Motor neuron (in vitro differentiated cells): ENCODE data around the gene ZNF76. TPM values are rescaled to one million over a fixed set of nuclear protein-coding genes. Genes with fewer than 3 reads are reported as not detected.

Experiments used
- ATAC-seq, 8 experiments: fragments of 200-7000 bp; cut with Tn5 transposase; replicated peaks in 6 of 8; 2 replicates each; pipeline ENCODE4 v1.8.0; 2021; ENCODE audit warnings: mild to moderate bottlenecking in 8 of 8, moderate library complexity in 8 of 8
- H3K27ac ChIP-seq, 2 donors: fragments of 250-450 bp; sonication (Bioruptor Pico); 2 replicates each; pipeline ENCODE4 v1.9.0; 2021; ENCODE audit warnings: antibody characterized with exemption in 2 of 2, mild to moderate bottlenecking in 2 of 2, moderate library complexity in 1 of 2
- H3K4me1 ChIP-seq, 2 donors: fragments of 250-450 bp; sonication (Bioruptor Pico); replicated peaks in 1 of 2; 2 replicates each; pipeline ENCODE4 v1.6.1; 2021; ENCODE audit warnings: antibody characterized with exemption in 2 of 2, mild to moderate bottlenecking in 2 of 2, moderate library complexity in 1 of 2
- H3K4me3 ChIP-seq, 5 donors: fragments of 250-450 bp; sonication (Bioruptor Pico); 2 replicates each; pipeline ENCODE4 v1.9.0; 2021; ENCODE audit warnings: antibody characterized with exemption in 5 of 5, mild to moderate bottlenecking in 5 of 5, moderate library complexity in 4 of 5
- WGBS, 10 experiments: fragments of 450-650 bp; shearing (Covaris generic); methylation state at CpG; one replicate each; pipeline ENCODE4 v1.0.0; 2022; 5-methylcytosine and 5-hydroxymethylcytosine counted together
- in situ Hi-C, 9 experiments: fragments of 400-800 bp; cut with MboI; loops; one replicate each; pipeline ENCODE4 v1.15.0; 2021; ENCODE audit warnings: low sequenced_read_pairs in 9 of 9, low pct_unique_long_range_greater_than_20kb in 2 of 9; ENCODE audit not compliant: unreplicated experiment in 9 of 9
- total RNA-seq, 8 experiments: library from RNA; unstranded; fragments of 300-600 nt; gene quantifications; 2 replicates each; pipeline versions ENCODE4 v1.2.3 to v1.2.4, GENCODE V29; 2022

Gene ZNF76
- total RNA-seq, 8 experiments from 2014 or later: 12.6 to 40.3 (median 23.2) TPM

GRCh38 chr6:35259948-35260590, 534 bp downstream of the ZNF76 start:
- peaks cover 15 to 17% of the 10 kb centered on the region in 2 donors for H3K4me1 ChIP-seq
- 0 to 18% (median 2%) methylated on average over 1 to 6 of the region's 23 CpGs; no CpG with 5 or more reads in 4 of the 10 experiments for whole genome bisulfite sequencing, 10 experiments
- H3K27ac ChIP-seq: peak overlapping the region; percentile 94 to 96
- peak overlapping the region; percentile 63 to 98 (median 88) for H3K4me3 ChIP-seq
- ATAC-seq: peak in 5 of 8 experiments; percentile 19 to 64 (median 39)
- in situ Hi-C loops: no loop called here

DNA sequence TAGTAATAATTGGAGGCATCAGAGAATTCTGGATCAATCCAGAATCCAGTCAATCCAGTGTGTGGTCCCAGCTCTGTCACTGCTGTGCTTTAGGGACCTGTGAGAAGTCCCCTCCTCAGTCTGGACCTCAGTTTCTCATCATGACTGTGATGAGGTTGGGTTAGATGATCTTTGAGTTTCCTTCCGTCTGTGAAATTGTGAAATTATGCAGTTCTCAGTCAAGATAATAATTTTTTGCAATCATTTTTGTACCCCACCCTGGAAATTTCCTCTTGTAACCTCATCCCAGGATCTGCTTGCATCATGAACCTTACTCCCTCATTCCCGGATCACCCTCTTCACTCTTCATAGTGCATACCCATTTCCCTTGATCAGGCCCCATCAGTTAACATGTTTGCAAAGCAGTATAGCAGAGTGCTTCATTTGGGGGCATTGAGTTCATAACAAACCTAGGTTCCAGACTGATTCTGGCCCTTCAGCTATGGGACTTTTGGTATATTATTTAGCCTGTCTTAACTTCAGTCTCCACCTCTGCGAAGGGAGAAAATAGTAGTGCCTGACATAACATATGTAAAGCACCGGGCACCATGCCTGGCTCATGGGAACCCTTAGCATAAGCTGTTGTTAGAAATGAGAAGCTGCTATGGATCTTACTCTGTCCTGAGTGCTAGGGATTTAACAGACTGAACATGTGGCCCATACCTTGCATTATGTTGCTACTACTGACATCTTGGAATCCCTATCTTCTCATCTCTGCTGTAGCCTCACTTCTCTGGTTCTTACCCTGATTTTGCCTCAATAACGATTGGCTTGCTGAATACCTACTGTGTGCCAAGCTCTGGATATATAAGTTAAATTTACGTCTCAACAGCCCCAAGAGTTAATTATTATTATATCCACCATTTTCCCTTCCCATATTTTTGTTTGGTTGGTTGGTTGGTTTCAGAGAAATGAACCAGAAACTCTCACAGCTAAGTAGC, 1.3 kb downstream of the ZNF76 start:
- Histone ChIP-seq H3K4me3 (peak overlapping the region; percentile 63 to 98 (median 88)), H3K27ac (peak overlapping the region; percentile 94 to 96), H3K4me1 (peaks cover 15 to 17% of the 10 kb centered on the region in 2 donors)
- ATAC-seq: peak in 1 of 8 experiments; percentile 8
- in situ Hi-C loops: no loop called here
- WGBS, 10 experiments: 49 to 100% (median 81%) methylated on average over 1 to 6 of the region's 6 CpGs; no CpG with 5 or more reads in 1 of the 10 experiments

GRCh38 chr6:35262596-35262995, 3.1 kb downstream of the ZNF76 start:
- in situ Hi-C loops: no loop called here
- no peak for ATAC-seq
- WGBS, 10 experiments: 25 to 100% (median 87%) methylated on average over 1 of the region's 2 CpGs; no CpG with 5 or more reads in 2 of the 10 experiments

DNA sequence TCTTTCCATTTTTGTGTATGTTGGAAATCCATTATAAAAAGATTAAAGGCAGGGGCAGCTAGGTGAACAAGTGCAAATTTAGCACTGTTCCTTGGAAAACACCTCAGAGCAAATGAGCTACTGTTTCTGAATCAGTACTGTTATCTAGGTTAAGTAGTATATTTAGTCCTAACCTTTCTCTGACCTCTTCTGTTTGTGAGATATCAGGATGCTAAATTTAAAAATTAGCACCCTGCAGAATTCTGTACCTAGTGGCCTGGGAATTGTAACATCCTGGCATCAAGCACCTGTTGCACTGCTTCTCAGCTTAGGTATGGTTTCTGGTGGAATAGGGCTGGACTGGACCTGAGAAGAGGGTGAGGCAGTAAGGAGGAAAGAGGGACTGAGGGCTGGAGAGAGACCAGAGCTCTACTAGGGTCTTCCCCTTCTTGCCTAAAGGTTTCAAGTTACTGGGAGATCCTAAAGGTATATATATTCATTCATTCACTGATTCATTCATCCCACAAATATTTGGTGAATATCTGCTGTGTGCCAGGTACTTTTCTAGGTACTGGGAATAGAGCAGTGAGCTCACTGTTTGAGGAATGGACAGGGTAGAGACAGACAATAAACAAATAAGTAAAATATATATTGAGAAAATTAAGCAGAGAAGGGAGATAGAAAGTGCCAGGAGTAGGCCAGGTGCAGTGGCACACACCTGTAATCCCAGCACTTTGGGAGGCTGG, 5.2 kb downstream of the ZNF76 start:
- H3K4me3 ChIP-seq: no peak overlapping the region
- H3K27ac ChIP-seq: no peak overlapping the region
- in situ Hi-C loops: no loop called here
- H3K4me1 ChIP-seq: peaks cover 8 to 9% of the 10 kb centered on the region in 2 donors
- no peak for ATAC-seq

More at GRCh38 chr6:35262596-35262995, 3.1 kb downstream of the ZNF76 start:
- no peak overlapping the region for H3K4me3 ChIP-seq
- no peak overlapping the region for H3K27ac ChIP-seq
- peaks cover 15 to 16% of the 10 kb centered on the region in 2 donors for H3K4me1 ChIP-seq

DNA sequence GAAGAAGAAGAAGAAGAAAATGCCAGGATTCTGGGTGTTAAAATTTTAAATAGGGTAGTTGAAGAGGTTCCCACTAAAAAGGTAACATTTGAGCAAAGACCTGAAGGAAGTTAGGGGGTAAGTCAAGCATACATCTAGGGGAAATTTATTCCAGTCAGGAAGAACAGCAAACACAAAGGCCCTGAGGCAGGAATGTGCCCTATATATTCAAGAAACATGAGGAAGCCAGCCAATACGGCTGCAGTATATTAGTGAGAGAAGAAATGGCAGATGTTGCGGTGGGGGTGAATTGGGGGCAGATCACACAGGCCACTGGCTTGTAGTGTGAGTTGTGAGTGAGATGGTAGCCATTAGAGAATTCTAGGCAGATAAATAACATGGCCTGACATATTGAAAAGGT, 6.0 kb downstream of the ZNF76 start:
- in situ Hi-C loops: no loop called here
- WGBS, 10 experiments: 40 to 94% (median 67%) methylated on average over 1 to 2 of the region's 2 CpGs; no CpG with 5 or more reads in 1 of the 10 experiments
- Histone ChIP-seq H3K27ac (no peak overlapping the region), H3K4me1 (peaks cover 5 to 6% of the 10 kb centered on the region in 2 donors), H3K4me3 (no peak overlapping the region)
- ATAC-seq: no peak

GRCh38 chr6:35267446-35267845, 7.9 kb downstream of the ZNF76 start:
- Histone ChIP-seq H3K4me3 (no peak overlapping the region), H3K4me1 (no peaks in the 10 kb centered on the region), H3K27ac (no peak overlapping the region)
- WGBS, 10 experiments: 79 to 100% (median 91%) methylated on average over 3 to 8 of the region's 8 CpGs; no CpG with 5 or more reads in 3 of the 10 experiments
- in situ Hi-C loops: no loop called here
- ATAC-seq: no peak

- no peaks in the 10 kb centered on the region for H3K4me1 ChIP-seq
- in situ Hi-C loops: no loop called here
- H3K27ac ChIP-seq: no peak overlapping the region
- H3K4me3 ChIP-seq: no peak overlapping the region
- ATAC-seq: no peak
- 40 to 100% (median 79%) methylated on average over 1 to 2 of the region's 2 CpGs; no CpG with 5 or more reads in 3 of the 10 experiments for WGBS, 10 experiments
Measured at GRCh38 chr6:35267897-35268296, 8.4 kb downstream of the ZNF76 start.

DNA sequence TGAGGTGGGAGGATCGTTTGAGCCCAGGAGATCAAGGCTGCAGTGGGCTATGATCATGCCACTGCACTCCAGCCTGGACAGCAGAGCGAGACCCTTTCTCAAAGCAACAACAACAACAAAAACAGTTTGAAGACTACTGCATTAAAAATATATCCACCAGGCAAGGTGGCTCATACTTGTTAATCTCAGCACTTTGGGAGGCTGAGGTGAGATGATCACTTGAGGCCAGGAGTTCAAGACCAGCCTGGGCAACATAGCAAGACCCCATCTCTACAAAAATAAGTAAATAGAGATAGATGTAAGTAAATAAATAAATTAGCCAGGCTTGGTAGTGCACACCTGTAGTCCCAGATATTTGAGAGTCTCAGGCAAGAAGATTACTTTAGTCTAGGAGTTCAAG, 12.5 kb downstream of the ZNF76 start:
- H3K27ac ChIP-seq: no peak overlapping the region
- in situ Hi-C loops: no loop called here
- H3K4me3 ChIP-seq: no peak overlapping the region
- no peak for ATAC-seq
- H3K4me1 ChIP-seq: no peaks in the 10 kb centered on the region
- WGBS, 10 experiments: 100% methylated on average over 1 to 2 of the region's 2 CpGs; no CpG with 5 or more reads in 3 of the 10 experiments

DNA sequence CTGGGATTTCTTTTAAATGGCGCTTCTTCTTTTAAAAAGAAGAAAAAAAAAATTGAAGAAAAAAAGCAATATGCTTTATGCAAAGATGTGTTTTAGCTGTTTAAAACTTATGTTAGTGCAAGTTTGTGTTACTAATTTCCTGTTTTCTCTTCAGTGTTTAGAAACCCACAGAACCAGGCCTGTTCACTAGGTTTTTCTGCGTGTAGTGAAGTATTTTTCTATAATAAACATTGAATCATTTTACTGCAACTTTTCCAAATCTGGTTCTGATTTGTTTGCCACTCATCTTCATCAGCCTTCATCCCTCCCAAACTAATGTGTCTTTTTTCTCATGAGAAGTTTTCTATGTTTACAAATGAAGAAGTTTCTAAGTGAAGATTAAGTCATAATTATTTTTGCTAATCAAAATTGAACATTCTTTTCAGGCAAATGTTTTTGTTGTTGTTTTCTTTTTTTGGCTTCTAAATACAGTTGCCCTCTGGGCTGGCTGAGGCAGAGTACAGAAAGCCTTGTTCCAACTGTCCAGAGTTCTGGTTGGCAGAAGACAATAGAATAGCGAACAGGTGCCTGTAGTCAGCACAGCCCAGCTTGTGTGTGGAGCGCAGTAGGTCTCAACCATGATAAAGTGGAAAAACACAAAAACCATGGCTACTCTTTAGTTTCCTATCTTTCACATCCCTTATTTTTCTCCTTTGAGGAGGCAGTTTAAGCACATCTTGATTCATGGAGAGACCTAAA, 14.5 kb downstream of the ZNF76 start:
- Histone ChIP-seq H3K4me1 (no peaks in the 10 kb centered on the region), H3K4me3 (no peak overlapping the region), H3K27ac (no peak overlapping the region)
- in situ Hi-C loops: no loop called here
- ATAC-seq: no peak
- WGBS, 10 experiments: 60 to 100% (median 96%) methylated on average over 1 to 4 of the region's 4 CpGs; no CpG with 5 or more reads in 1 of the 10 experiments

- no peak for ATAC-seq
- H3K4me1 ChIP-seq: no peaks in the 10 kb centered on the region
- 80 to 100% (median 96%) methylated on average over 1 to 4 of the region's 4 CpGs; no CpG with 5 or more reads in 1 of the 10 experiments for WGBS, 10 experiments
- in situ Hi-C loops: no loop called here
- no peak overlapping the region for H3K4me3 ChIP-seq
- no peak overlapping the region for H3K27ac ChIP-seq
Measured at GRCh38 chr6:35275744-35276260, 16.3 kb downstream of the ZNF76 start.

DNA sequence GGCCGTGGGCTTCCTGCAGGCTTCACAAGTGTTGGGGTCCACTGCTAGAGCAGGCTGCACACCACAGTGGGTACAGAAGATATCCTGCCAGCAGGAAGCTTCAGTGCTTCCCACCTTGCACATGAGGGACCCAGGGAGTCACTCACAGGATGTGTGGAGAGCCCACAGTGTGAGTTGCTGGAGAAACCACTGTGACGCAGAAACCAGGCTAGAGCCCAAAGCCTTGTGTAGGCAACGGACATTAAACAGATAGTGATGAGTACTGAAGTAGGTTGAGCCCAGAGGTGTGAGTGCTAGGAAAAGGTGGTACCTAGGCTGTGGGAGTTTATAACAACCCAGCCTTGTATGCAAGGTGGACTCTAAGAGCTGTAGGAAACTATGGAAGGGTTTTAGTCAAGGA, 19.2 kb downstream of the ZNF76 start:
- ATAC-seq: no peak
- in situ Hi-C loops: no loop called here
- Histone ChIP-seq H3K27ac (no peak overlapping the region), H3K4me1 (no peaks in the 10 kb centered on the region), H3K4me3 (no peak overlapping the region)
- 80 to 100% (median 95%) methylated on average over 1 to 2 of the region's 3 CpGs; no CpG with 5 or more reads in 6 of the 10 experiments for WGBS, 10 experiments

DNA sequence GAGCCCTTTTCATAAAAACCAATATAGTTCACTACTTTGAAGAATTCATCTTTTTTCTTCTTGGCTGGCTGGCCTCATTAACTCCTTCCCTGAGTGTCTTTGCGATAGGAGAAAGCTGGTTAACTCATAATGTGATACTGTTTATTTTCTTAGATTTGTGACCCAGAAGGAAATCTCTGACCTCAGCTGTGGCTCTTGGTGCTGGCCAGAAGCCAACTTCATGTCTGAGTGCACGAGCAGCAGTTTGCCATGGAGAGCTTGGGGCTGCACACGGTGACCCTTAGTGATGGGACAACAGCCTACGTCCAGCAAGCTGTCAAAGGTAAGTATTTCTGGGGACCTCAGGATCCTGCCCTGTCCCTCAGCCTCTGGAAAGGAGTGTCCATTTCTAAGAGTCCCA, 21.4 kb downstream of the ZNF76 start:
- WGBS, 10 experiments: 41 to 86% (median 75%) methylated on average over 1 to 4 of the region's 4 CpGs; no CpG with 5 or more reads in 4 of the 10 experiments
- in situ Hi-C loops: no loop called here
- ATAC-seq: no peak
- Histone ChIP-seq H3K4me1 (no peaks in the 10 kb centered on the region), H3K4me3 (no peak overlapping the region), H3K27ac (no peak overlapping the region)
